ENCODE measurements around the gene GALM. TPM values are rescaled to one million over a fixed set of nuclear protein-coding genes. Genes with fewer than 3 reads are reported as not detected.
"Not testable (repeated sequence)": the region's sequence is repeated elsewhere in the genome, so short reads cannot be mapped to it uniquely, and the experiment has no call there.

The GALM gene
- total RNA-seq, 2 donors from 2014 or later: 10.8 to 18.3 TPM

DNA sequence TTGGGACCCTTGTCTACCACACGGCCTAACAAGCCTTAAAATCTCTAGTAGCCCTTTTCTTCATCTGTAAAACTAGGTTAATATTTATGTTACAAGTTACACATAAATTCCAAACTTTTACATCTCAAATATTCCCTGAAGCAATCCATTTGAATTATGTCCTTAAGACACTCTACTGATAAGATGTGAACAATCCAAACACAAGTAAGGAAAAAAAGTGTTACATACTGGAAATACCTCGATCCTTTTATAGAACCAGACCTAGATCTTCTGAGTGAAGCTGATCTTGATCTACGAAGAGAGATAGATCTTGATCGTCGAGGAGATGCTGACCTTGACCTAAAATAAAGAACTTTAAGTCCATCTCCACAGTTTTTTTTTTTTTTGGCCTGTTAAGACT is 81.9 kb downstream of the GALM start:
- intact Hi-C loops (cut with DNase I): no loop called here
- DNase-seq (ENCODE audit: low spot score): no peak

DNA sequence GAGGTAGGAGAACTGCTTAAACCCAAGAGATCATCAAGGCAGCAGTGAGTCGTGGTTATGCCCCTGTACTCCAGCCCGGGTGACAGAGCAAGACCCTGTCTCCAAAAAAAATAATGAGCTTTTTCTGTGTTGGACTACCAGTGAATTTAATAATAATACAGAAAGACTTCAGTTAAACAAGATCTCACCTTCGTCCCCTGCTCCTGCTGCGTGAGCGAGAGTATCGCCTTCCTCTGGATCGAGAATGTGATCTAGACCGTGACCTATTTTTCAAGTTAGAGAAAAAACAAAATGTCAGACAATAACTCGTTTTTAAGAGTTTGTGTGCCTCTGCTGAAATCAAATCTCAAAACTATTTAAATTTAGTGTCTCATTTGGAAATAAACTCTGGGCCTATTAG is 82.5 kb downstream of the GALM start:
- no peak for DNase-seq (ENCODE audit: low spot score)
- intact Hi-C loops (cut with DNase I): no loop called here

DNA sequence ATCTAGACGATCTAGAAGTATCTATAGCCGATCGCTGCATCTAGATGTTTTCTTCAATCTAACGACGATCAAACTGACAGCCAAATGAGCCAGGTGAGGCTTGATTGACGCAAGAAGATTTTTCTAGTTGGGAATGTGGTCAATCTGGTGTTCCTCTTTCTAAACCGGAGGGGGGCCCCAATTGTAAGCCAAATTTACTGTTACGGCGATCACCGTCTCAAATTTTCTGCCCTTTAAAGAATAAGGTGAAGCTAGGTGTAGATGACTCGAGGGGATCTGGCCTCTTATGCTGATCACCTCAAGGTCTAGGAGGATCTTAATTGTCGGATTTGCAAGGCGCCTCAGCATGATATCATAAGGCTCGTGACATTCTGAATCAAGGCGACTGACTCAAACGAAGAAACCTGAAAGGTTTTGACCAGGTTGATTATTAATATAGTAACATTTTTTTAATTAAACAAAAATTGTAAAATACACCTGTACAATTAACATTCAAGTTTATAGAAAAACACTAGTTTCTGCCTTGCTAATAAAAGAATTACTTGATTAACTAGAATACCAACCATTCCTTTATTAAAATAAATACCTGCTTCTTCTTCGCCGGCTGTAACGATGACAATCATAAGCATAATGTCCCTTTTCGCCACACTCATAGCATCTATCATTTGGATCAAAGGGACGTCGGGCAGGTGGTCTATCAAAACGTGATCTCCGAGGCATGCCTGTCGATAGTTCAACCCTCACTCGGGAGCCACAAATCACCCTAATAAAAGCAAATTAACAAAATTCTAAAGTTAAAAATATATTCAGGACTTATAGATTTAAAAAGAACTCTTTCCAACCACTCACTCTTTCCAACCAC is 83.3 kb downstream of the GALM start:
- intact Hi-C loops (cut with DNase I): no loop called here
- DNase-seq (ENCODE audit: low spot score): no peak

DNA sequence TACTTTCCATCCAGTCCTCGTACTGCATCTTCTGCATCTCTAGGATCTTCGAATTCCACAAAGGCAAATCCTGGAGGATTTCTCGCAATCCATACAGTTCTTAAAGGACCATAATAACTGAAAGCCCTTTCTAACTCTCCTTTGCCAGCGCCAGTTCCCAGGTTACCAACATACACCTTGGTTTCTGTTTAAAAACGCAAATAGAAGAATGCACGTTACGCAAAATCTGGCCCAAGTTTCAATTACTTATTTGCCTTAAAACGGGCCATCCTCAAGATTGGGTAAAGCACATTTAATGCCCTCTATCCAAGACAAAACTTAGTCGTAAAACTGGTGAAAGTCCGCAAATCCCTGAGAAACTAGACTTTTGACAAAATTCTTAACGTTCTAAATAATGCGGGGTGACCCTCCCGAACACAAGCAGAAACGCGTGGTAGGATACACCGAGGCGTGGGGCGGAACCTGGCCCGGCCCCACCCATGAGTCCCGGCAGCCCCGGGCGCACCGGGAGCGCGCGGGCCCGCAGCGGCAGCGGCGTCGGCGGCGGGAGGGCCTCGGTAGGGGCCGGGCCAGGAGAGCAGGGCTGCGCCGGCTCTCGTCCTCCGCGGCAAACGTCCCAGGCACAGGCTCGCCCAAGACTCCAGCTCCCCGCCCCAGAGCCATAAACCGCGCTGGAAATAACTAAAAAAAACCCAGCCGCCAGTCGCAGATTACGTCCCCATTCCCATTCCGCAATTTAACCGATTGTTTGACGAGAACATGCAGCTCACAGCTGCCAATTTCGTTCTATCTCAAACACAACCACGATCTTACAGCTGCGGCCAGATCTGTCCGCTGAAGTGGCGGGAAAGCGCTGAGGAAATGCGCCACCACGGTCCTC is 84.3 kb downstream of the GALM start:
- DNase-seq (ENCODE audit: low spot score): peak; percentile 83
- intact Hi-C loops (cut with DNase I): no loop called here

DNA sequence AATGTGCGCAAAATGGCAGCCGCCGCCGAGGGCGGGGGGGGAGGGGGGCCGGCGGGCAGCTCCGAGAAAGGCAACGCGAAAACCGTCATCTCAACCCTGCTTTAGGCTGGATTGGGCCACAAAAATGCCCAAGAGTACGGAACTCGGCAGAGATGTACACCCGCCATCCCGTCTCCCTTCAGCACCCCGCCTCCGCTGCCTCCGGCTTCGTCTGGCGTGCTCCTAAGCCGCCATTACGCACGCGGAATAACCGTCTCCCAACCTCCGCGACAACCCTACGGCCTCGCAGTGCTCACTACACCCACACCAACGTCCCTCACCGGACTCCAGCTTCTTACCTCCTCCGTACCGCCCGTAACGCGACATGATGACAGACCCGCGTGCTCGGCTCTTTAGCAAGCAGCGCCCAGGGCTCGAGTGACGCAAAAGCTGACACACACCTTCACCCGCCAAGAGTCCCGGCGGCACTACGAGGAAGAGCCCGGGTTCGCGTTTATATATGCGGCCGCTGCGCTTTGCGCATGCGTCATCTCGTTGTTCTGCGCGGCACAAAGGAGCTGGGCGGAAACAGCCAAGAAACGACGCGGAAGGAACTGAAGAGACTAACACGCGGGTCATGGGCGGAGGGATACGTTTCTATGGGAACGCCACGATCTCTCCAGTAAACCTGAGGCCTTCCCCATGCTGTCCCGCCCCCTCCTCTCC is 85.1 kb downstream of the GALM start, which contains the start of gene SRSF7:
TSS of gene SRSF7 (minus strand) at position 471 of the 705 bp plus-strand sequence. CDS start at position 366, 105 bp downstream.
- intact Hi-C loops (cut with DNase I): no loop called here

DNA sequence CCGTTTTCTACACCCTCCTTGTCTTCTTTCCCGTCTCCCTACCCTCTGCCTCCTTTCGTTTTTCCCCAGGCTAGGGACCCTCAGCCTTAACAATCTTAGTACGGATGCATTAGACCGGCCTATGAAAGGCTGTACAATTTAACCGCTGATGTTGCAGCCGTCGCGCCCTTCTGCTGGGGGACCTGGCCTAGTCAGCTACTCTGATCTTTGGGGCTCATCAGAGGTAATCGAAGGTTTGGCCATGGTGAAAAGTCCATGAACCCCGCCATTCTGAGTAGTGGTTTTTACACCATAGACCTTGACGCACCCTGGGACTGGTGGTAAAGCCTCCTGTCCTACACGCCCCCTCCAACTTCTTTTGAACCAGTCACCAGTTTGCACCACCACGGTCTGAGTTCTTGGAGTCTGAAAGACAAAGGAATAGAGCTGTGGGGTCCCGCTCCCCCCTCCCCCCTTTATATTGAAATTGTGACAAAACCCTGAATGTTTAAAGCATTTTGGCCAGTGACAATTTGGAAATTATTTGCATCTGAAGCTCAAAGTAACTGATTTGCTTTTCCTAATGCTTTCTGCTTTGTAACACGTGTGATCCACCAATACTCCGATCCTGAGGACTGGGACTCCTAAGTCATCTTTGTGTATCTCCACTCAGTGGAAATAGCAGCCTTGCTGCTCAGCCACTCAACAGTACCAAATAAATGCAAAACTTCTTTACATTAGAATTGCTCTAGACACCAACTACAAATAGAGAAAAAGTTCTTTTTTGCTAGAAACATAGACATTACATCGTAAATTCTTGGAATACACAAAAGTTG is 85.9 kb downstream of the GALM start:
- DNase-seq (ENCODE audit: low spot score): no peak
- intact Hi-C loops (cut with DNase I): no loop called here

More for the DNA sequence above, 85.1 kb downstream of the GALM start, which contains the start of gene SRSF7:
- DNase-seq (ENCODE audit: low spot score): peak; percentile 99

DNA sequence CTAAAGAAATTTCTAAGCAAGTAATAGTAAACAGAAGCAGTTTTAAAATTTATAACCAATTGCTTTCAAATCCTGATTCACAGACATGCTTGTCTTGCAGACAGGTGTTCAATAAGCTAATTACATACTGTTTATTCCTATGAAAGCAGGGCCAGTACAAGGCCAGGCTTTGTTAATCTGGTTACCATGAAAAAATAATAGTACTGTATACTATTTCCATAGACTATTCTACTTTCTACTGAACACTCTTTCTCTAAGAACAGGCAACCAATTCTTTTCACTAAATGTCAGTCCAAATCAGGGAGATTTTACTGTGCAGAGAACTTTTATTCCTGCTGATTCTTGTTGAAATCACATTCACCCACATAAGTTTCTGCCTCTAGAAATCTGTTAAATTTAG is 88.1 kb downstream of the GALM start:
- intact Hi-C loops (cut with DNase I): no loop called here
- no peak for DNase-seq (ENCODE audit: low spot score)

DNA sequence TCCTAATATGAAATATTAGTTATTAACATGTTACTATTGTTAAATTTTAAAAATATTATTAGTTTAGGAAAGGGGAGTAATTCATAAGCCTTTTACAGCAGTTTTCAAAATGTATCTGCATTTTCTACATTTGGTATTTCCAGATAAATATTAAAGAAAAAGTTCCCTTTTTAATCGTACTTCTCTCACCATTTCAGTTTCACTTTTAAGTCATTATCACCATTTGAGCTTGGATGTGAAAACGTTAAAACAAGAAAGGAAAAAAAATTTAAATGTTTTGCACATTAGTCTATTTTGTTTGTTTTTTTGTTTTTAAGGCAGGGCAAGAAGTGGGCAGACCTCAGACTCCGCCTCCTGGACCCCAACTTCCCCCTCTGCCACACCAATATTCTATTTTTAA is 88.6 kb downstream of the GALM start:
- intact Hi-C loops (cut with DNase I): no loop called here
- no peak for DNase-seq (ENCODE audit: low spot score)

DNA sequence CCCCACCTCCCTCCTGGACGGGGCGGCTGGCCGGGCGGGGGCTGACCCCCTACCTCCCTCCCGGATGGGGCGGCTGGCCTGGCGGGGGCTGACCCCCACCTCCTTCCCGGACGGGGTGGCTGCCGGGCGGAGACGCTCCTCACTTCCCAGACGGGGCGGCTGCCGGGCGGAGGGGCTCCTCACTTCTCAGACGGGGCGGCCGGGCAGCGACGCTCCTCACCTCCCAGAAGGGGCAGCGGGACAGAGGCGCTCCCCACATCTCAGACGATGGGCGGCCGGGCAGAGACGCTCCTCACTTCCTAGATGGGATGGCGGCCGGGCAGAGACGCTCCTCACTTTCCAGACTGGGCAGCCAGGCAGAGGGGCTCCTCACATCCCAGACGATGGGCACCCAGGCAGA is 90.0 kb downstream of the GALM start:
- DNase-seq (ENCODE audit: low spot score); intact Hi-C loops (cut with DNase I): not testable (repeated sequence)

DNA sequence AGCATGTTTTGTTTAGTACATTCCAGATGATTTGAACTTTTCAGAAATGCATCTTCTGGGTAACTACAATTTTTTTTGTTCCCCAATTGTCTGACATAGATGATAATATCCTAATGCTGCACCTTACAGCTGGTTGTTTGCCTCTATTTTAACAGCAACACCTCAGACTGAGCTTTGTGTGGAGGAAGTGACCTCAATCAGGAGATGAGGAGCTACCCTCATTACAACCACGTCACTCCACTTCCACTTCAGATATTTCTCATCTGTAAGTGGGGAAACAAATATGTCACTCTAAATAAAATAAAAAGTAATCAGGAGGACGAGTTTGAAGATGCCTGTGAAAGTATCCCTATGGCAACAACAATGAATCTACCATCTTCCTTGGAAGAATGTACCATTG is 97.3 kb downstream of the GALM start:
- DNase-seq (ENCODE audit: low spot score): no peak
- intact Hi-C loops (cut with DNase I): no loop called here

DNA sequence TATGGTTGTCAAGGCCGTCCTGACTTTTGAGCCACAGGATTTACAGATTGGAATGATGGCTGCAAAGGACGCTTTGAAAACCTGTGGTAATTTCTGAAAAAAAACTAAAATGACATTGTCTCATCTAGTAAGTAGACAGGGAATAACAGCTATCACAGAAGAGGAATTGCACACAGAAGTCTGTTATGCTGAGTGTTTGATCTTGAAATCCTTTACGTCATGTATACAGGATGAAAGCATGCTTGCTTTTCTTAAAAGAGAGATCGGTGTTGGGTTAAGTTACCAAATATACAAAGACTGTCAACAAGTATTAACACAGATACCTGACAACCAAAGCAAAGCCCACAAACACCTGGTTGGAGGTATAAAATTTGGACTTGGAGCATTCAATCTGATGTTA is 97.8 kb downstream of the GALM start:
- DNase-seq (ENCODE audit: low spot score): no peak
- intact Hi-C loops (cut with DNase I): no loop called here

DNA sequence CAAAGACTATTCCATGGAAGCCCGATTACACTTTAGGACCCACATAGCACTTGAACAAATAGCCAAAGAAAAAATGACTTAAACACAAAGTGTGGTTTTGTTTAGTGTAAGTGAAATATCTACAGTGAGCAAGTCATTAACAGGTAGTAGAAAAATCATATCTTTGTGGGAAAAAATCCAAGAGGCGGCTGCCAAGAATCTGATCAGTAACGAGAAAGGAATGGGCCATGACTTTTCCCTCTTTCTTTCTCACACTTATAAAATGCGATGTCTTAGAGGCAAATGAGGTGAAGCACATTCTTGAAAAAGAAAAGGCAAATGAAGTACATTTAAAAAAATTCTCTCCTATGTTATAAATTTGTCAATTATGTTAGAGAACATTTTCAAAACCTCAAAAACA is 99.2 kb downstream of the GALM start:
- intact Hi-C loops (cut with DNase I): no loop called here

DNA sequence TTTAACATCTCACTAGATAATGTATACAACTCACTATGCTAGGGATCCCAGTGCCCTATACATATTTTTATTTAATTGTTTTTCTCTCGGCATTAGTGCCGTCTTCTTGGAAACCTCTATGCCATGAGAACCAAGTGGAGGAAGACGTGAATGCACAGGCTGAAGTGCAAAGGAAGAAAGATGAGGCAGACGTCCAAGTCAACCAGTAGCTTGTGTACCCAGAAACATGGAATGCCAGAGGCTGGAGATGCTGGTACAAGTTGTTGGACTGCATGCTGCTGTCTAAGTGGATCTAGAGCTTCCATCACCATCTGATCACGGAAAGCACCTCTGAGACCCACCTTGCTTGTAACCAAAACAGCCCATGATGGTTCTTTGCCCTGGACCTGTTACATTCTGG is 99.6 kb downstream of the GALM start:
- intact Hi-C loops (cut with DNase I): no loop called here
- no peak for DNase-seq (ENCODE audit: low spot score)

More for the DNA sequence above, 99.2 kb downstream of the GALM start:
- no peak for DNase-seq (ENCODE audit: low spot score)

DNA sequence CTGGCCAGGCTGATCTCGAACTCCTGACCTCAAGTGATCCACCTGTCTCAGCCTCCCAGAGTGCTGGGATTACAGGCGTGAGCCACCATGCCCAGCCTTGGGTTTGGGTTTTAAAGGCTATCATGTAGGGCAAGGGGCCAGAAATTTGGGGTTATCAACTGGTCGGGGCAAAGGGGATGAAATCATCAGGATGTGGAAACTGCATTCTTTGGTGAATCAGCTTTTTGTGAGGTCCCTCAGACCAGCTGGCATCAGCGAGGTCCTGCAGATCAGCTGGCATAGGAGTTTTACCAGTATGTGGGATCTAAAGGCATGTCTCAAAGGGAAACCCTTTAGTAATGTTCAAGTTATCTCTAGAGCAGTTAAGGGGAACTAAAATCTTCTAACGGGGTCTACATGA is 105.7 kb downstream of the GALM start:
- no peak for DNase-seq (ENCODE audit: low spot score)
- intact Hi-C loops (cut with DNase I): no loop called here

DNA sequence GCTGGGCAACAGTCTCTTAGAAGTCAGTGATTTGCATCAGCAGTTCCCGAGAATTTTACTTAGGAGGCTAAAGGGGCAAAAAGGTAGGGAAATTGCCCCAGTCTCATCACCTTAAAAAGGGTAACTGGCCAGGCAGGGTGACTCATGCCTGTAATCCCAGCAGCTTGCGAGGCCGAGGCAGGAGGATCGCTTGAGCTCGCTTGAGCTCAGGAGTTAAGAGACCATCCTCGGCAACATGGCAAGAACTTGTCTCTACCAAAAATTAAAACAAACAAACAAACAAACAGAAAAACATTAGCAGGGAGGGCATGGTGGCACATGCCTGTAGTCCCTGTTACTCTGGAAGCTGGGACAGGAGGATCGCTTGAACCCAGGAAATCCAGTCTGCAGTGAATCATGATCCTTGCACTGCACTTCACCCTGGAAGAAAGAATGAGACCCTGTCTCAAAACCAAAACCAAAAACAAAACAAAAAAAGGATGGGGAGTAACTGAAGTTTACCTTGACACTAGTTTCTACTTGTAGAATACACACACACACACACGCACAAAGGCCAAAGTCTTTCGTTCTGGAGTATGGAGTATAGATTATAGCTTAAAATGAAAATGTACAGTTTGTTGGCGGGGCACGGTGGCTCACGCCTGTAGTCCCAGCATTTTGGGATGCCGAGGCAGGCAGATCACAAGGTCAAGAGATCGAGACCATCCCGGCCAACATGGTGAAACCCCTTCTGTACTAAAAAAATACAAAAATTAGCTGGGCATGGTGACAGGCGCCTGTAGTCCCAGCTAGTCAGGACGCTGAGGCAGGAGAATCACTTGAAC is 109.4 kb downstream of the GALM start:
- intact Hi-C loops (cut with DNase I): no loop called here
- DNase-seq (ENCODE audit: low spot score): no peak

DNA sequence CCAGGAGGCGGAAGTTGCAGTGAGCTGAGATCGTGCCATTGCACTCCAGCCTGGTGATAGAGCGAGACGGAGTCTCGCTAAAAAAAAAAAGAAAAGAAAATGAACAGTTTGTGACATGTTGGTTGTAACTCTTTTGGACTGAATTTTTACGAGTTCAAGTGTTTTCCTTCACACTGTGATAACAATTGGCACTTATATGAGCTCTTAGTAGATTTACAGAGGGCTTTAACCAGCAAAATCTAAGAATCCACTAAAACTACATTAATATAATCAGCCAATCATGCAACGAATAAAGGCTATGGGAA is 110.0 kb downstream of the GALM start:
- DNase-seq (ENCODE audit: low spot score): no peak
- intact Hi-C loops (cut with DNase I): no loop called here

DNA sequence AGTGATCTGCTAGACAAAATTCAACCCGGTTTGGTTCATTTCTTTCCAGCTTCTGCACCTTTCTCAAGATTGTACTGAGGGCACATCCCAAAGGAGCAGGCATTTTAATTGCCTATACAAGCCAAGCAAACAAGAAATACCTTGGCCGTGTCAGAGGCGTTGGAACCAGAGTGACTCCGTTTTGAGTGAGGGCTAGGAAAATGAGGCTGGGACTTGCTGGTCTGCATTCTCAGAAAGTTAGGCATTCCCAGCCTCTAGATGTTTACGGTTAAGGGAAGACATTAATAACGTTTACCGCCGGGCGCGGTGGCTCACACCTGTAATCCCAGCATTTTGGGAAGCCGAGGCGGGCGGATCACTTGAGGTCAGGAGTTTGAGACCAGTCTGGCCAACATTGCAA is 110.6 kb downstream of the GALM start:
- intact Hi-C loops (cut with DNase I): no loop called here
- DNase-seq (ENCODE audit: low spot score): no peak

DNA sequence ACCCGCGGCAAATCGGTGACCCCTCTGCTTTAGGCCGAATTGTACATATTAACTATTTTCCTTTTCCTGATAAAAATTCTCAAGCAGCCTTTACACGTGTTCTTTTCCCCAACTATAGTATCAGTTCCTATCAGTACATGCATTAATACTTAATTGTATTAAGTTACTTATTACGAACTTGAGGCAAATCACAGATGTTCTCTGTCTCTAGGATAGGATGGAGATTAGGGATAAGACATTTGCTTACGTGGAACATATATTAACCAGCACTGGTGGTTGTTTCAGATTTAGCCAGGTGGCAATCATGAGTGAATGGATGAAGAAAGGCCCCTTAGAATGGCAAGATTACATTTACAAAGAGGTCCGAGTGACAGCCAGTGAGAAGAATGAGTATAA is 112.8 kb downstream of the GALM start:
- intact Hi-C loops (cut with DNase I): no loop called here
- DNase-seq (ENCODE audit: low spot score): no peak
